Neural progenitor cell (in vitro differentiated cells): ENCODE results near the gene USP46. TPM values are rescaled to one million over a fixed set of nuclear protein-coding genes. Genes with fewer than 3 reads are reported as not detected.

ENCODE experiments used
- DNase-seq: peaks from one replicate; pipeline ENCODE4 v3.0.0-alpha.2; 2016; ENCODE audit warnings: low spot score
- H2AFZ ChIP-seq: fragments of 200-600 bp; sonication (generic); replicated peaks from 2 replicates; pipeline ENCODE4 v1.6.1; 2016; ENCODE audit warnings: antibody characterized with exemption
- H3F3A ChIP-seq: fragments of 200-600 bp; sonication (generic); 2 replicates; pipeline ENCODE4 v1.6.1; 2016; ENCODE audit warnings: antibody characterized with exemption, low read depth
- H3K27ac ChIP-seq: fragments of 200-600 bp; sonication (generic); 2 replicates; pipeline ENCODE4 v1.5.1; 2016; ENCODE audit warnings: mild to moderate bottlenecking
- H3K27me3 ChIP-seq: fragments of 200-600 bp; sonication (generic); 2 replicates; pipeline ENCODE4 v1.6.1; 2016; ENCODE audit warnings: mild to moderate bottlenecking, moderate library complexity
- H3K36me3 ChIP-seq: fragments of 200-600 bp; sonication (generic); 2 replicates; pipeline ENCODE4 v1.5.1; 2016
- H3K4me1 ChIP-seq: fragments of 200-600 bp; sonication (generic); 2 replicates; pipeline ENCODE4 v1.6.1; 2016; ENCODE audit warnings: mixed run types
- H3K4me2 ChIP-seq: fragments of 200-600 bp; sonication (generic); 2 replicates; pipeline ENCODE4 v1.6.1; 2016
- H3K4me3 ChIP-seq: fragments of 200-600 bp; sonication (generic); 2 replicates; pipeline ENCODE4 v1.5.1; 2016
- H3K79me2 ChIP-seq: fragments of 200-600 bp; sonication (generic); 2 replicates; pipeline ENCODE4 v1.6.1; 2016; ENCODE audit warnings: low read depth
- H3K9ac ChIP-seq: fragments of 200-600 bp; sonication (generic); 2 replicates; pipeline ENCODE4 v1.6.1; 2016
- H3K9me3 ChIP-seq: fragments of 200-600 bp; sonication (generic); 2 replicates; pipeline ENCODE4 v1.5.1; 2016; ENCODE audit warnings: low read depth
- H4K20me1 ChIP-seq: fragments of 200-600 bp; sonication (generic); 2 replicates; pipeline ENCODE4 v1.6.1; 2016; ENCODE audit warnings: low read depth
- H3K27ac Mint-ChIP-seq: 3 replicates; pipeline ENCODE4 v1.8.0; 2021; ENCODE audit warnings: mixed read lengths
- H3K27me3 Mint-ChIP-seq: 2 replicates; pipeline ENCODE4 v1.8.0; 2022; ENCODE audit warnings: low read depth, mild to moderate bottlenecking, inconsistent platforms, moderate library complexity, mixed read lengths; ENCODE audit not compliant: insufficient read depth
- H3K36me3 Mint-ChIP-seq: 3 replicates; pipeline ENCODE4 v1.8.0; 2021; ENCODE audit warnings: mixed read lengths
- H3K4me1 Mint-ChIP-seq: 3 replicates; pipeline ENCODE4 v1.8.0; 2021; ENCODE audit warnings: mixed read lengths
- H3K4me3 Mint-ChIP-seq: 3 replicates; pipeline ENCODE4 v1.8.0; 2021; ENCODE audit warnings: mild to moderate bottlenecking, moderate library complexity, mixed read lengths
- H3K9me3 Mint-ChIP-seq: 3 replicates; pipeline ENCODE4 v1.8.0; 2020; ENCODE audit warnings: mixed read lengths
- CTCF ChIP-seq: fragments of 200-600 bp; sonication (generic); IDR thresholded peaks from 2 replicates; pipeline ENCODE4 v1.5.1; 2017; ENCODE audit warnings: antibody characterized with exemption, mild to moderate bottlenecking
- EZH2 ChIP-seq: fragments of 200-600 bp; sonication (generic); IDR thresholded peaks from 2 replicates; pipeline ENCODE4 v1.6.1; 2017; ENCODE audit warnings: antibody characterized with exemption, mild to moderate bottlenecking, moderate library complexity
- EZH2phosphoT487 ChIP-seq: fragments of 200-600 bp; sonication (generic); IDR thresholded peaks from 2 replicates; pipeline ENCODE4 v1.6.1; 2017; ENCODE audit warnings: antibody characterized with exemption
- total RNA-seq: library from RNA; depleted of rRNA; stranded (reverse); fragments of >200 nt; gene quantifications from 2 replicates; pipeline ENCODE4 v1.2.3, GENCODE V29; 2015; ENCODE audit warnings: low replicate concordance

Gene USP46
- total RNA-seq, 1 donor from 2014 or later: 51.3 TPM

- Histone ChIP-seq H3K4me3 (no peak overlapping the region), H3K27me3 (no peaks in the 10 kb centered on the region), H3K79me2 (no peaks in the 10 kb centered on the region), H3K9me3 (no peaks in the 10 kb centered on the region), H3K4me2 (no peak overlapping the region), H4K20me1 (no peaks in the 10 kb centered on the region), H3K27ac (no peak overlapping the region), H3K4me1 (no peaks in the 10 kb centered on the region), H3K9ac (no peak overlapping the region), H3K36me3 (no peaks in the 10 kb centered on the region), H2AFZ (no peak overlapping the region), H3F3A (no peaks in the 10 kb centered on the region)
- H3K9me3 Mint-ChIP-seq: peaks cover under 1% of the 10 kb centered on the region
- peaks cover 5% of the 10 kb centered on the region for H3K4me1 Mint-ChIP-seq
- no peak for DNase-seq
- H3K27me3 Mint-ChIP-seq: peaks cover 6% of the 10 kb centered on the region
- no peak overlapping the region for H3K4me3 Mint-ChIP-seq
- no peak for TF ChIP-seq EZH2phosphoT487
- H3K27ac Mint-ChIP-seq: no peak overlapping the region
- no peaks in the 10 kb centered on the region for H3K36me3 Mint-ChIP-seq
Measured at GRCh38 chr4:52670739-52671138, 11.6 kb upstream of the USP46 start.

GRCh38 chr4:52670121-52670520 is 11.0 kb upstream of the USP46 start:
- Histone ChIP-seq H4K20me1 (no peaks in the 10 kb centered on the region), H3K79me2 (no peaks in the 10 kb centered on the region), H3K27me3 (no peaks in the 10 kb centered on the region), H2AFZ (no peak overlapping the region), H3F3A (no peaks in the 10 kb centered on the region), H3K9ac (no peak overlapping the region), H3K4me2 (no peak overlapping the region), H3K4me1 (no peaks in the 10 kb centered on the region), H3K27ac (no peak overlapping the region), H3K4me3 (no peak overlapping the region), H3K36me3 (no peaks in the 10 kb centered on the region), H3K9me3 (no peaks in the 10 kb centered on the region)
- peak overlapping the region; percentile 40 for H3K27ac Mint-ChIP-seq
- peaks cover 6% of the 10 kb centered on the region for H3K27me3 Mint-ChIP-seq
- no peaks in the 10 kb centered on the region for H3K36me3 Mint-ChIP-seq
- peaks cover 4% of the 10 kb centered on the region for H3K9me3 Mint-ChIP-seq
- H3K4me1 Mint-ChIP-seq: peaks cover 4% of the 10 kb centered on the region
- no peak for DNase-seq
- TF ChIP-seq EZH2phosphoT487 (no peak), CTCF (no peak), EZH2 (no peak)
- no peak overlapping the region for H3K4me3 Mint-ChIP-seq

- H3K4me1 Mint-ChIP-seq: peaks cover 11% of the 10 kb centered on the region
Measured at GRCh38 chr4:52665592-52665991, 6.5 kb upstream of the USP46 start.

More at GRCh38 chr4:52665592-52665991, 6.5 kb upstream of the USP46 start:
- Histone ChIP-seq H3K27ac (no peak overlapping the region), H3K4me2 (no peak overlapping the region), H3K36me3 (no peaks in the 10 kb centered on the region), H3K9me3 (no peaks in the 10 kb centered on the region), H3K4me3 (no peak overlapping the region), H3K9ac (no peak overlapping the region), H3K79me2 (peaks cover 3% of the 10 kb centered on the region), H2AFZ (no peak overlapping the region), H3K27me3 (peaks cover 7% of the 10 kb centered on the region), H4K20me1 (no peaks in the 10 kb centered on the region), H3F3A (peaks cover 7% of the 10 kb centered on the region), H3K4me1 (no peaks in the 10 kb centered on the region)
- peaks cover 18% of the 10 kb centered on the region for H3K36me3 Mint-ChIP-seq
- peaks cover 24% of the 10 kb centered on the region for H3K9me3 Mint-ChIP-seq
- DNase-seq: no peak
- no peak overlapping the region for H3K27ac Mint-ChIP-seq
- peaks cover 3% of the 10 kb centered on the region for H3K27me3 Mint-ChIP-seq
- H3K4me3 Mint-ChIP-seq: no peak overlapping the region
- TF ChIP-seq EZH2phosphoT487 (no peak), CTCF (no peak), EZH2 (no peak)
